ENCODE results near the gene INF2. TPM values are rescaled to one million over a fixed set of nuclear protein-coding genes. Genes with fewer than 3 reads are reported as not detected.

Gene INF2
- total RNA-seq, 2 donors from 2014 or later: 50.1 to 210 TPM

DNA sequence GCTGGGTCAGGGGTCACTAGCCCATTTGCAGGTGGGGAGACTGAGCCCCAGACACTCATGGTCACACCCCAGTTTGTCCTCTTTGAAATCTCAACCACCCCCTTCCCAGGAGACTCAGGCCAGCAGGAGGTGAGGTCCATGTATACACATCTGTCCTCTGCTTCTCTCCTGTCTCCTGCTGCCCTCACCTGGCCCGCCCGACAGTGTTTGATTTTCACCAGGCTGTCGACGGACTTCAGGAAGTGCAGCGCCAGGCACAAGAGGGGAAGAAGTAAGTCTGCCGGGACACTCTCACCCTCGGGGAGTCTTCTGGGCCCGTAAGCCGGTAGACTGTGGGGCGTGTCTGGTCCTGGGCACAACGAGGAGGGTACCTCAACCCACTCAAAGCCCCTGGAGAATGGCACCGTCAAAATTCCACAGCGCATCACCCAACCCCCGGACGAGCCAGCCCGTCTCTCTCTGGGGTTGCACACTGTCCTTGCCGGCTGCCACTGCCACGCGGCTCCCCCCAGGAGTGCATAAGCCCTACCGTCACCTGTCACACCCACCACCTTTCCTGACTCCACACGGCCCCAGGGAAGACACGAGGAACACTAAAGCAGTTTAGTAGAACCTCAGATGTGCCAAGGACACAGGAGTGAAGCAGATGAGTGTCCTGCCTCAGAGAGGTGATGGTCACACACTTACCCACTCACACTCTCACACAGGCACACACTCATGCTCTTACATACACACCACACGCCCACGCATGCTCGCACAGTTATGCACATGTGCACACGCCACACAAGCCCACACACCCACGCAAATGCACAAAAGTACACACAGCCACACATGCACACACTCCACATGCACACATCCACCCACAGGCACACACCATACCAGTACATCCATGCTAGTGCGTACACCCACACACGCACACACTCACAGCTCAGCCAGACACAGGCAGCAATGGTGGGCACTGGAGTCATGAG, 50.4 kb downstream of the INF2 start:
- Histone ChIP-seq H3K9me3 (no peaks in the 10 kb centered on the region), H3K36me3 (no peaks in the 10 kb centered on the region), H3K4me1 (replicated peaks) (no peaks in the 10 kb centered on the region), H3K27ac (no peak overlapping the region), H3K4me3 (no peak overlapping the region), H3K27me3 (replicated peaks; ENCODE audit: insufficient read depth) (no peaks in the 10 kb centered on the region)
- no peak for DNase-seq (ENCODE audit: low spot score)
- intact Hi-C loops (cut with DNase I): no loop called here
- 91% methylated on average over 29 of the region's 29 CpGs for WGBS
- TF ChIP-seq, protein P1, sequence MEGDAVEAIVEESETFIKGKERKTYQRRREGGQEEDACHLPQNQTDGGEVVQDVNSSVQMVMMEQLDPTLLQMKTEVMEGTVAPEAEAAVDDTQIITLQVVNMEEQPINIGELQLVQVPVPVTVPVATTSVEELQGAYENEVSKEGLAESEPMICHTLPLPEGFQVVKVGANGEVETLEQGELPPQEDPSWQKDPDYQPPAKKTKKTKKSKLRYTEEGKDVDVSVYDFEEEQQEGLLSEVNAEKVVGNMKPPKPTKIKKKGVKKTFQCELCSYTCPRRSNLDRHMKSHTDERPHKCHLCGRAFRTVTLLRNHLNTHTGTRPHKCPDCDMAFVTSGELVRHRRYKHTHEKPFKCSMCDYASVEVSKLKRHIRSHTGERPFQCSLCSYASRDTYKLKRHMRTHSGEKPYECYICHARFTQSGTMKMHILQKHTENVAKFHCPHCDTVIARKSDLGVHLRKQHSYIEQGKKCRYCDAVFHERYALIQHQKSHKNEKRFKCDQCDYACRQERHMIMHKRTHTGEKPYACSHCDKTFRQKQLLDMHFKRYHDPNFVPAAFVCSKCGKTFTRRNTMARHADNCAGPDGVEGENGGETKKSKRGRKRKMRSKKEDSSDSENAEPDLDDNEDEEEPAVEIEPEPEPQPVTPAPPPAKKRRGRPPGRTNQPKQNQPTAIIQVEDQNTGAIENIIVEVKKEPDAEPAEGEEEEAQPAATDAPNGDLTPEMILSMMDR (IDR thresholded peaks at IDR 0.05): no peak
- TF ChIP-seq POLR2A (IDR thresholded peaks at IDR 0.05) (no peak), POLR2AphosphoS5 (IDR thresholded peaks at IDR 0.05) (no peak)

DNA sequence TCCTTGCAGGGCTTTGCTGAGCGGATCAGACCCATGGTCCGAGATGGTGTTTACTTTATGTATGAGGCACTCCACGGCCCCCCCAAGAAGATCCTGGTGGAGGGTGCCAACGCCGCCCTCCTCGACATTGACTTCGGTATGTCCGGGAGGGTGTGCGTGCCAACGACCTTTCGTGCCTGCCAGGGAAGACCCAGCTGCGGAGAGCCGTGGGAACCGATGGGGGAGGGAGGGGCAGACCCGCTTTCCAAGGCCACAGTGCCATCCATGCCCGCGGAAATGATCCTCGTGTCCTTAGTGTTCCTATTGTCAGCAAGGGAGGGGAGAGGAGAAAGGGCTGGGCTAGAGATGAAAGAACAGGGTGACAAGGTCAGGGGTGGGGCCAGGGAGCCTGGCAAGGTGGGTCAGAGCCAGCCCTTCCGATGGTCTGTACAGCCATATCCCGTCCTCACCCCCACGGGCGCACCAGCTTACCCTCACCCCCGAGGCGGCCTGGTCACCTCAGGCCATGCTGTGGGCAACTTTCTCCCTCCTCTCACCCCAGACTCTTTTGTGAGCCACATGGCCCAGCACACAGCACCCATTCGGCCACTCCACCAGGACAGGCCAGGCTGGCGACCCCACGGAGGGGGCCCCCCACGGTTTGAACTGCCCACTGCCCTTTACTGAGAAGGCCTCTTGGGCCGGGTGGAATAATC, 51.8 kb downstream of the INF2 start:
- TF ChIP-seq POLR2A (IDR thresholded peaks at IDR 0.05) (no peak), POLR2AphosphoS5 (IDR thresholded peaks at IDR 0.05) (no peak)
- TF ChIP-seq, protein P1 (IDR thresholded peaks at IDR 0.05): no peak
- Histone ChIP-seq H3K4me3 (no peak overlapping the region), H3K36me3 (no peaks in the 10 kb centered on the region), H3K4me1 (replicated peaks) (peaks cover 6% of the 10 kb centered on the region), H3K27ac (no peak overlapping the region), H3K9me3 (no peaks in the 10 kb centered on the region), H3K27me3 (replicated peaks; ENCODE audit: insufficient read depth) (no peaks in the 10 kb centered on the region)
- no peak for DNase-seq (ENCODE audit: low spot score)
- WGBS: 92% methylated on average over 29 of the region's 29 CpGs
- intact Hi-C loops (cut with DNase I): no loop called here

DNA sequence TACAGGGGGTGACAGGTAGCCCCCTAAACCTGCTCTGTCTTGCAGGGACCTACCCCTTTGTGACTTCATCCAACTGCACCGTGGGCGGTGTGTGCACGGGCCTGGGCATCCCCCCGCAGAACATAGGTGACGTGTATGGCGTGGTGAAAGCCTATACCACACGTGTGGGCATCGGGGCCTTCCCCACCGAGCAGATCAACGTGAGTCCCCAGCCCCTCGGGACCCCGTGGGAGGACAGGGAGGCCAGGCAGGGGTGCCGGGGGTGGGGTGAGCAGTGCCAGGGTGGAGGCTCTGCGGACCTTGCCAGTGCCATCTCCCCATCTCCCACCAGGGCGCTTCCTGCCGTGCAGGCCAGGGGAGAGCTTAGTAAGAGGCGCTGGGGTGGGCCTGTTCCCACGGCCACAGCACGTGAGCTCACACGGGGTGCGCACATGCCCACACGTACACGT, 52.4 kb downstream of the INF2 start:
- H3K9me3 ChIP-seq: no peaks in the 10 kb centered on the region
- no peak overlapping the region for H3K4me3 ChIP-seq
- DNase-seq (ENCODE audit: low spot score): no peak
- TF ChIP-seq, protein P1 (IDR thresholded peaks at IDR 0.05): no peak
- TF ChIP-seq POLR2AphosphoS5 (IDR thresholded peaks at IDR 0.05) (no peak), POLR2A (IDR thresholded peaks at IDR 0.05) (no peak)
- 95% methylated on average over 23 of the region's 23 CpGs for WGBS
- intact Hi-C loops (cut with DNase I): no loop called here
- no peaks in the 10 kb centered on the region for H3K27me3 ChIP-seq (replicated peaks; ENCODE audit: insufficient read depth)
- no peaks in the 10 kb centered on the region for H3K36me3 ChIP-seq
- H3K4me1 ChIP-seq (replicated peaks): peaks cover 11% of the 10 kb centered on the region
- no peak overlapping the region for H3K27ac ChIP-seq

DNA sequence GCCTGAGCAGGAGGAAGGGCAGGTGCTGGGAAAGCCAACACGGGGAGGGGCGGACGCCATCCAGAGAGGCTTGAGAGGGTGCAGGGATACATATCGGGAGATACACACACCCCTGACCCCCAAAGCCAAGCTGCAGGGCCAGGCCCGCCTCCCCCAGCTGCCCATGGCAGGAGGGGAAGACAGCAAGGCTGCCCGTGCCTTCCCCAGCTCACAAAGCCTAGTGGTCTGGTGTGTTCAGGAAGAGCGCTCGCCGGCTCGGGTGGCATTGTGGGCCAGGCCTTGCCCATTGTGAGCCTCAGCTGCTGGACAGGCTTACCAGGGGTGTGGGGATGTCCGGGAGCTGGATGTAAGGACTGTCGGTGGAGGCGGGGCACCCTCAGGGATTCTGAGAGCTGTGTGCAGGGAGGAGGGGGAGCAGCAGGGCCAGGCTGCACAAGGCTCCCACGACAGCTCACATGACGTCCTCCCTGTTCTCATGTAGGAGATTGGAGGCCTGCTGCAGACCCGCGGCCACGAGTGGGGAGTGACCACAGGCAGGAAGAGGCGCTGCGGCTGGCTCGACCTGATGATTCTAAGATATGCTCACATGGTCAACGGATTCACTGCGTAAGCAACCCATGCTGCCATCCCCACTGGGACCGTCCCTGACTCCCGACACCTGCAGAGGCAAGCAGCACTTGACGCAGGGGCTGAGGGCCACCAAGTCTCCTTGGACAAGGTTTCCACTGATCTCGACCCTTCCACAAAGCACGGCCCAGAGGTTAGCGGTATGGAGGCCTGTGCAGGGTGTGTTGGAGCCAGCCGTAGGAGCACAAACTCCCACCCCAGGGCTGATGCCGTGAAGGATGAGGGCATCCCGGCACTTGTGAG, 53.4 kb downstream of the INF2 start:
- 95% methylated on average over 29 of the region's 32 CpGs for WGBS
- TF ChIP-seq POLR2AphosphoS5 (IDR thresholded peaks at IDR 0.05): no peak
- TF ChIP-seq, protein P1 (IDR thresholded peaks at IDR 0.05): no peak
- TF ChIP-seq POLR2A (IDR thresholded peaks at IDR 0.05): no peak
- DNase-seq (ENCODE audit: low spot score): no peak
- no peaks in the 10 kb centered on the region for H3K27me3 ChIP-seq (replicated peaks; ENCODE audit: insufficient read depth)
- H3K27ac ChIP-seq: no peak overlapping the region
- H3K4me3 ChIP-seq: no peak overlapping the region
- H3K36me3 ChIP-seq: no peaks in the 10 kb centered on the region
- intact Hi-C loops (cut with DNase I): no loop called here
- H3K9me3 ChIP-seq: no peaks in the 10 kb centered on the region
- H3K4me1 ChIP-seq (replicated peaks): peaks cover 14% of the 10 kb centered on the region

All from prostate gland (tissue), 2 donors.